AG09319 (cell line): ENCODE measurements around the gene IKZF1.

Source experiments
- DNase-seq: peaks from one replicate; pipeline ENCODE4 v3.0.0-alpha.2; 2010; ENCODE audit warnings: low read depth; ENCODE audit errors: extremely low read depth
- CTCF ChIP-seq: IDR thresholded peaks from 2 replicates; pipeline ENCODE4 v1.5.1; 2011; ENCODE audit warnings: low read depth, mild to moderate bottlenecking, inconsistent platforms, low read length, moderate library complexity

The IKZF1 gene

DNA sequence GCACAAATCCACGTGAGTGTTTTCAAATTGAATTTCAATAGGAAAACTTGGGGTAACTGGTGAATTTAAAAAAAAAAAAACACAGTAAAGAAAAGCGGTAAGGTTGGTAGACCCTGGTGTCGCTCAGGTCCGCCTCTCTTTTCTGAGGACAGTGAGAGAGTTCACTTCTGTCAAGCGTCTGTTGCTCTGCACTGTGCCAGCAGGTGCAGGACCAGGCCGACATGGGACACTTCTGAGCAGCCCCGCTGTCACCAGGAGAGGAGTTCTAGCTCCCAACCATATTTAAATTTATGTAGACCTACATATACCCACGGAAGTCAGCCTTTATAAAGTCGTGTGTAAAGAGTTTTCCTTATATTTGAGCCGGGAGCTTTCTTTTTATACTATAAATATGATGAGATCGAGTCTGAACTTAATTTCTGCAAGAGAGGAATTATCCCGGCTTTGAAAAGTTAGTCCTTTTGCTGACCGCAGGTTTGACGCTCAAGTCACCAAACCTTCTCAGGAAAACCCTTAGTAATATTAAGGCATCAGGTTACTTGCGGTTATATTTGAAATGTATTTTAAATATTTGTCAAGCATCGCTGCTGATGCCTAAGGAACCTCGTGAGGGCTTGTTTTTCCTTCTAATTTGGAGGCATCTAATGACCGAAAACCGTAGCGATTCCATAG, 531 bp downstream of the IKZF1 start:
- no peak for TF ChIP-seq CTCF
- no peak for DNase-seq

- no peak for TF ChIP-seq CTCF
- DNase-seq: no peak
Measured at GRCh38 chr7:50305583-50306493, 1.3 kb downstream of the IKZF1 start.

- no peak for DNase-seq
- no peak for TF ChIP-seq CTCF
Measured at GRCh38 chr7:50306494-50307367, 2.2 kb downstream of the IKZF1 start.

GRCh38 chr7:50307368-50308032, 3.0 kb downstream of the IKZF1 start:
- no peak for TF ChIP-seq CTCF
- no peak for DNase-seq

- no peak for TF ChIP-seq CTCF
- DNase-seq: no peak
Measured at GRCh38 chr7:50308203-50308531, 3.7 kb downstream of the IKZF1 start.

DNA sequence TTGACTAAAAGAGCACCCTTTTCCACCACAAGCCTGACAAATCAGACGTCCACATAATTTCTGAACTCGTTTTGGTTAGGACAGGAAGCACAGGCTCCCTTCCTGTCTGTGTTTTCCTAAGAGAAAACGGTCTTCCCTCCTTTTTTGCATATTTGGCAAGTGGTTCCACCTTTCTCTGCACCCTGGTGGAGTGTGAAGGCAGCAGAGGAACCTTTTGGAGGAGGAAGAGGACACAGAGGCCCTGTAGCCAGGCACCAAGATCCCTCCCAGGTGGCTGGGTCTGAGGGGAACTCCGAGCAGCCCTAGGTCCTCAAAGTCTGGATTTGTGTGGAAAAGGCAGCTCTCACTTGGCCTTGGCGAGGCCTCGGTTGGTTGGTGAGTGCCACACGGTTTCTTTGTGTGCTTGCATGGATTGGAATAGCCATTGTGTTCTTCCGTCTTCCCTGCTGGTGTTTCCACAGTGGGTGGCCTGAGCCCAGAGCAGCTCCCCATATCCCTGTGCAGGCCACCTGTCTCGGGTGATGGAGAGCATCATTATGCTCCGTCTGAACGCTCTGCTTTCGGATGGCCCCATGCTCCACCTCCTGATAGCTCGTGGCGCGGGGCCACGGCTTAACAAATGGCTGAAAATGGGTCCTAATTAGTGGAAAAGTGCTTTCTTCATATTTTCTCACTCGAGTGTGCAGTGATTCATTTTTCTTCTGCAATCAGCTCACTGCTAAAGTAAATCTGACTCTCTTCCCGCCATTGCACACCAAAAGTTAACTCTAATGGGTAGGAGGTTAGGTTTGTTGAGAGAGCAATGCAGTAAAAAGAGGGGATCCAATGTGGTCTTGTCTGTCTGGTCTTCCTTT, 4.2 kb downstream of the IKZF1 start:
- no peak for TF ChIP-seq CTCF
- DNase-seq: no peak
